ENCODE measurements around the gene FARP2. TPM values are rescaled to one million over a fixed set of nuclear protein-coding genes. Genes with fewer than 3 reads are reported as not detected.

Gene FARP2, protein sequence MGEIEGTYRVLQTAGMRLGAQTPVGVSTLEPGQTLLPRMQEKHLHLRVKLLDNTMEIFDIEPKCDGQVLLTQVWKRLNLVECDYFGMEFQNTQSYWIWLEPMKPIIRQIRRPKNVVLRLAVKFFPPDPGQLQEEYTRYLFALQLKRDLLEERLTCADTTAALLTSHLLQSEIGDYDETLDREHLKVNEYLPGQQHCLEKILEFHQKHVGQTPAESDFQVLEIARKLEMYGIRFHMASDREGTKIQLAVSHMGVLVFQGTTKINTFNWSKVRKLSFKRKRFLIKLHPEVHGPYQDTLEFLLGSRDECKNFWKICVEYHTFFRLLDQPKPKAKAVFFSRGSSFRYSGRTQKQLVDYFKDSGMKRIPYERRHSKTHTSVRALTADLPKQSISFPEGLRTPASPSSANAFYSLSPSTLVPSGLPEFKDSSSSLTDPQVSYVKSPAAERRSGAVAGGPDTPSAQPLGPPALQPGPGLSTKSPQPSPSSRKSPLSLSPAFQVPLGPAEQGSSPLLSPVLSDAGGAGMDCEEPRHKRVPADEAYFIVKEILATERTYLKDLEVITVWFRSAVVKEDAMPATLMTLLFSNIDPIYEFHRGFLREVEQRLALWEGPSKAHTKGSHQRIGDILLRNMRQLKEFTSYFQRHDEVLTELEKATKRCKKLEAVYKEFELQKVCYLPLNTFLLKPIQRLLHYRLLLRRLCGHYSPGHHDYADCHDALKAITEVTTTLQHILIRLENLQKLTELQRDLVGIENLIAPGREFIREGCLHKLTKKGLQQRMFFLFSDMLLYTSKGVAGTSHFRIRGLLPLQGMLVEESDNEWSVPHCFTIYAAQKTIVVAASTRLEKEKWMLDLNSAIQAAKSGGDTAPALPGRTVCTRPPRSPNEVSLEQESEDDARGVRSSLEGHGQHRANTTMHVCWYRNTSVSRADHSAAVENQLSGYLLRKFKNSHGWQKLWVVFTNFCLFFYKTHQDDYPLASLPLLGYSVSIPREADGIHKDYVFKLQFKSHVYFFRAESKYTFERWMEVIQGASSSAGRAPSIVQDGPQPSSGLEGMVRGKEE
- total RNA-seq, result 10 to 100 TPM; 15.8 to 27.5 (median 18.5) TPM
- 12.8 TPM for total RNA-seq (2013)
- 15.3 to 79.3 (median 28.2) reads per million in 29 experiments for total RNA-seq

- peak within 1 kb of the TSS; percentile 84 to 92 for H3K27ac Mint-ChIP-seq
- peak within 1 kb of the TSS; percentile 52 to 67 for H3K4me3 ChIP-seq (ENCODE audit: control insufficient read depth in 1 of 2, extremely low read depth in 1 of 2, low read length in 1 of 2)
- WGBS (ENCODE audit: insufficient coverage), result under 1% methylated on average over 96 of the region's 101 CpGs
Measured at GRCh38 chr2:241355983-241356870, at the start of gene FARP2. TSS of gene FARP2 (plus strand) at chr2:241356285. CDS start at chr2:241373108, 16,823 bp downstream.

DNA sequence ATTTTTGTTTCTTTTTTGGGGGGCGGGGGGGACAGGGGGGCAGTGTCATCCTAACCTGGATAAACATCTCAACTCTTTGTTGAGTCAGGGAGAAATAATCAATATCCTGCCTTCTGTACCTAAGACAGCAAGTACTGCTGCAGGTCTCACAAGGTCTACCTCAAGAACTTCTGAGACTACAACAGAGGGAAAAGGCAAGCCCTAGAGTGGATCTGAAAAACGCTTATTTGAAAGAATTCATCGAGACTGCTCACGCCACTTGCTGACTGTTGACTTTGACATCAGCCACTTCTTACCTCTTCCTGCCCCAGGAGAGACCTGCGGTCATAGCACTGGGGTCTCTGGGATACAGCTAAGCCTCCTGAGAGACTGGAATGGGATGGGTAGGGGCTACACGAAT, 49.0 kb upstream of the FARP2 start:
- H3K27me3 Mint-ChIP-seq, result no peaks in the 10 kb centered on the region
- WGBS (ENCODE audit: insufficient coverage), result no CpG with 5 or more reads among the region's 6 CpGs
- Histone ChIP-seq H3K4me1 (ENCODE audit: control insufficient read depth in 1 of 2, extremely low read depth in 1 of 2, insufficient read depth in 2 of 2, low read length in 2 of 2) (peaks cover 31 to 59% of the 10 kb centered on the region in 2 experiments), H3K9me3 (no peaks in the 10 kb centered on the region), H3K27ac (ENCODE audit: low read length) (no peak overlapping the region), H3K27me3 (replicated peaks in 1 of 2; ENCODE audit: control insufficient read depth in 2 of 2, extremely low read depth in 1 of 2, insufficient read depth in 2 of 2, low read length in 1 of 2) (no peaks in the 10 kb centered on the region), H3K36me3 (ENCODE audit: control insufficient read depth in 2 of 2, extremely low read depth in 1 of 2, insufficient read depth in 1 of 2, low read length in 1 of 2) (peaks cover 0 to 2% of the 10 kb centered on the region in 2 donors), H3K4me3 (ENCODE audit: control insufficient read depth in 1 of 2, extremely low read depth in 1 of 2, low read length in 1 of 2) (no peak overlapping the region)
- no peak overlapping the region for H3K27ac Mint-ChIP-seq
- no peaks in the 10 kb centered on the region for H3K36me3 Mint-ChIP-seq
- no peak for DNase-seq
- no peak for ATAC-seq (replicated peaks in 1 of 4)
- ChIA-PET POLR2A (no interaction called here), CTCF (no interaction called here)
- H3K9me3 Mint-ChIP-seq, result no peaks in the 10 kb centered on the region
- no peak overlapping the region for H3K4me3 Mint-ChIP-seq
- H3K4me1 Mint-ChIP-seq, result peaks cover 72 to 87% (median 81%) of the 10 kb centered on the region in 3 donors

More at GRCh38 chr2:241355983-241356870, at the start of gene FARP2:
- Histone ChIP-seq H3K27ac (ENCODE audit: low read length) (peak within 1 kb of the TSS; percentile 55), H3K36me3 (ENCODE audit: control insufficient read depth in 2 of 2, extremely low read depth in 1 of 2, insufficient read depth in 1 of 2, low read length in 1 of 2) (peaks cover 3 to 27% of the 10 kb centered on the region in 2 donors), H3K9me3 (no peaks in the 10 kb centered on the region), H3K27me3 (replicated peaks in 1 of 2; ENCODE audit: control insufficient read depth in 2 of 2, extremely low read depth in 1 of 2, insufficient read depth in 2 of 2, low read length in 1 of 2) (no peaks in the 10 kb centered on the region), H3K4me1 (ENCODE audit: control insufficient read depth in 1 of 2, extremely low read depth in 1 of 2, insufficient read depth in 2 of 2, low read length in 2 of 2) (peaks cover 0 to 17% of the 10 kb centered on the region in 2 experiments)
- peak; percentile 95 for ATAC-seq (replicated peaks in 1 of 4)
- H3K9me3 Mint-ChIP-seq, result no peaks in the 10 kb centered on the region
- POLR2A ChIA-PET, result interaction anchor here in 1 of 2 donors (0.7 kb wide), 1 partner anchor 13 kb away, joined by 4 read pairs; no protein-coding TSS in a partner anchor
- H3K36me3 Mint-ChIP-seq, result peaks cover 16% of the 10 kb centered on the region
- peak within 1 kb of the TSS; percentile 75 to 83 (median 78) for H3K4me3 Mint-ChIP-seq
- no peaks in the 10 kb centered on the region for H3K27me3 Mint-ChIP-seq
- peak; percentile 92 to 99 (median 97) for DNase-seq
- CTCF ChIA-PET, result no interaction called here
- H3K4me1 Mint-ChIP-seq, result peaks cover 20 to 24% (median 24%) of the 10 kb centered on the region in 3 donors

DNA sequence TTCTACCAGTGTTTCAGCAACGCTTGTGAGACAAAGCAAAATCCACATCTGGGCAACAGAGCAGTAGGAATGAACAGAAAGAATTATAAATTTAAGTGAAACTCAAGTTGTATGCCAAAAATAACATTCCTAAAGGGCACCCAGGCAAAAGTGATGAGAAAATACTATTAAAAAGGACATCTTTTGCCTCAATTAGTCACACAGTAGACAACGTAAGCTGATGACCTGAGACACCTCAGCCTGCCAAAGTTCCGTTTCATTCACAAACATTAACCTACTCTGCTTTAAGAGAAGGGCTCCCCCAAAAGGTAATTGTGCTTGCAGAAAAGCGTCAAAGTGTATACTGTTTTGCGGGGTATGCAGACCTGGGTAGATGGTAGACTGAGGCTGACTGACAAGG, 47.8 kb upstream of the FARP2 start:
- ChIA-PET POLR2A (no interaction called here), CTCF (interaction anchor here in 1 of 2 donors (0.6 kb wide), 1 partner anchor 283 kb away, joined by 3 read pairs; no protein-coding TSS in a partner anchor)
- peaks cover 40 to 53% of the 10 kb centered on the region in 2 experiments for H3K4me1 ChIP-seq (ENCODE audit: control insufficient read depth in 1 of 2, extremely low read depth in 1 of 2, insufficient read depth in 2 of 2, low read length in 2 of 2)
- no peaks in the 10 kb centered on the region for H3K27me3 ChIP-seq (replicated peaks in 1 of 2; ENCODE audit: control insufficient read depth in 2 of 2, extremely low read depth in 1 of 2, insufficient read depth in 2 of 2, low read length in 1 of 2)
- Mint-ChIP-seq H3K36me3 (no peaks in the 10 kb centered on the region), H3K9me3 (no peaks in the 10 kb centered on the region), H3K4me3 (no peak overlapping the region), H3K27ac (peak overlapping the region; percentile 94), H3K4me1 (peaks cover 72 to 89% (median 80%) of the 10 kb centered on the region in 3 donors), H3K27me3 (no peaks in the 10 kb centered on the region)
- WGBS (ENCODE audit: insufficient coverage), result no CpG with 5 or more reads among the region's 5 CpGs
- no peak overlapping the region for H3K27ac ChIP-seq (ENCODE audit: low read length)
- DNase-seq (no peak), ATAC-seq (replicated peaks in 1 of 4) (no peak)
- H3K36me3 ChIP-seq (ENCODE audit: control insufficient read depth in 2 of 2, extremely low read depth in 1 of 2, insufficient read depth in 1 of 2, low read length in 1 of 2), result no peaks in the 10 kb centered on the region
- H3K9me3 ChIP-seq, result no peaks in the 10 kb centered on the region
- no peak overlapping the region for H3K4me3 ChIP-seq (ENCODE audit: control insufficient read depth in 1 of 2, extremely low read depth in 1 of 2, low read length in 1 of 2)

GRCh38 chr2:241308832-241309500, 47.1 kb upstream of the FARP2 start:
- Mint-ChIP-seq H3K36me3 (no peaks in the 10 kb centered on the region), H3K27me3 (no peaks in the 10 kb centered on the region), H3K4me1 (peaks cover 70 to 88% (median 81%) of the 10 kb centered on the region in 3 donors), H3K4me3 (peak overlapping the region in 1 of 3 donors; percentile 55), H3K27ac (peak overlapping the region; percentile 94), H3K9me3 (no peaks in the 10 kb centered on the region)
- no peaks in the 10 kb centered on the region for H3K36me3 ChIP-seq (ENCODE audit: control insufficient read depth in 2 of 2, extremely low read depth in 1 of 2, insufficient read depth in 1 of 2, low read length in 1 of 2)
- no peaks in the 10 kb centered on the region for H3K9me3 ChIP-seq
- peaks cover 45 to 54% of the 10 kb centered on the region in 2 experiments for H3K4me1 ChIP-seq (ENCODE audit: control insufficient read depth in 1 of 2, extremely low read depth in 1 of 2, insufficient read depth in 2 of 2, low read length in 2 of 2)
- ChIA-PET CTCF (no interaction called here), POLR2A (no interaction called here)
- no peaks in the 10 kb centered on the region for H3K27me3 ChIP-seq (replicated peaks in 1 of 2; ENCODE audit: control insufficient read depth in 2 of 2, extremely low read depth in 1 of 2, insufficient read depth in 2 of 2, low read length in 1 of 2)
- DNase-seq, result no peak
- ATAC-seq (replicated peaks in 1 of 4), result no peak
- no peak overlapping the region for H3K4me3 ChIP-seq (ENCODE audit: control insufficient read depth in 1 of 2, extremely low read depth in 1 of 2, low read length in 1 of 2)
- whole genome bisulfite sequencing (ENCODE audit: insufficient coverage), result 90% methylated on average over 14 of the region's 18 CpGs
- H3K27ac ChIP-seq (ENCODE audit: low read length), result peak overlapping the region; percentile 56

GRCh38 chr2:241309684-241310117, 46.4 kb upstream of the FARP2 start:
- Histone ChIP-seq H3K27me3 (replicated peaks in 1 of 2; ENCODE audit: control insufficient read depth in 2 of 2, extremely low read depth in 1 of 2, insufficient read depth in 2 of 2, low read length in 1 of 2) (no peaks in the 10 kb centered on the region), H3K9me3 (no peaks in the 10 kb centered on the region), H3K4me1 (ENCODE audit: control insufficient read depth in 1 of 2, extremely low read depth in 1 of 2, insufficient read depth in 2 of 2, low read length in 2 of 2) (peaks cover 50 to 54% of the 10 kb centered on the region in 2 experiments), H3K27ac (ENCODE audit: low read length) (peak overlapping the region; percentile 56), H3K36me3 (ENCODE audit: control insufficient read depth in 2 of 2, extremely low read depth in 1 of 2, insufficient read depth in 1 of 2, low read length in 1 of 2) (no peaks in the 10 kb centered on the region), H3K4me3 (ENCODE audit: control insufficient read depth in 1 of 2, extremely low read depth in 1 of 2, low read length in 1 of 2) (peak overlapping the region in 1 of 2 donors; percentile 6)
- H3K4me3 Mint-ChIP-seq, result peak overlapping the region; percentile 52 to 56 (median 55)
- peak; percentile 97 to 99 (median 98) for ATAC-seq (replicated peaks in 1 of 4)
- H3K27me3 Mint-ChIP-seq, result no peaks in the 10 kb centered on the region
- peaks cover 67 to 88% (median 80%) of the 10 kb centered on the region in 3 donors for H3K4me1 Mint-ChIP-seq
- WGBS (ENCODE audit: insufficient coverage), result no CpG with 5 or more reads among the region's 2 CpGs
- ChIA-PET CTCF (no interaction called here), POLR2A (no interaction called here)
- DNase-seq, result peak; percentile 14 to 76 (median 55)
- H3K9me3 Mint-ChIP-seq, result no peaks in the 10 kb centered on the region
- H3K36me3 Mint-ChIP-seq, result no peaks in the 10 kb centered on the region
- H3K27ac Mint-ChIP-seq, result peak overlapping the region; percentile 94

Data from T-cell (primary cell).